HepG2 (cell line): ENCODE measurements around the gene SH2D3C.

ENCODE experiments used
- ARHGAP35 ChIP-seq: sonication (generic); formaldehyde crosslinking; IDR thresholded peaks from 2 replicates; pipeline ENCODE4 v1.9.0; 2022; ENCODE audit warnings: mild to moderate bottlenecking, inconsistent platforms, moderate library complexity, missing genetic modification reagents, borderline replicate concordance
- EP300 ChIP-seq, 3 experiments: sonication (generic) in 1 of 3; formaldehyde crosslinking in 1 of 3; IDR thresholded peaks; 2 replicates each; pipeline versions ENCODE4 v1.5.1 to v1.6.1; 2011 to 2020; ENCODE audit warnings: low read depth in 2 of 3, low read length in 2 of 3, borderline replicate concordance in 1 of 3, improper control_type of control experiment in 1 of 3, mild to moderate bottlenecking in 1 of 3, missing genetic modification reagents in 1 of 3, moderate library complexity in 1 of 3
- FOXP1 ChIP-seq, 2 experiments: fragments of 450-650 bp in 1 of 2; IDR thresholded peaks; 2 replicates each; pipeline ENCODE4 v1.6.1; 2017 to 2018; ENCODE audit warnings: antibody characterized with exemption in 1 of 2
- HDAC2 ChIP-seq: sonication (generic); formaldehyde crosslinking; IDR thresholded peaks from 2 replicates; pipeline ENCODE4 v1.4.0; 2020; ENCODE audit warnings: missing genetic modification reagents
- HOXA9 ChIP-seq: sonication (generic); formaldehyde crosslinking; IDR thresholded peaks from 2 replicates; pipeline ENCODE4 v1.8.1; 2022; ENCODE audit warnings: missing genetic modification reagents, mild to moderate bottlenecking, moderate library complexity, borderline replicate concordance
- POLR2AphosphoS5 ChIP-seq: IDR thresholded peaks from 2 replicates; pipeline ENCODE4 v1.6.1; 2012; ENCODE audit warnings: low read depth, low read length
- ZBTB20 ChIP-seq: sonication (generic); formaldehyde crosslinking; IDR thresholded peaks from 2 replicates; pipeline ENCODE4 v1.8.1; 2023; ENCODE audit warnings: missing genetic modification reagents, low read depth, mild to moderate bottlenecking, borderline replicate concordance
- ZNF138 ChIP-seq: sonication (generic); formaldehyde crosslinking; IDR thresholded peaks from 2 replicates; pipeline ENCODE4 v1.5.0; 2020; ENCODE audit warnings: mild to moderate bottlenecking, low read depth, missing genetic modification reagents
- TF ChIP-seq, protein P1 (sequence below): sonication (generic); formaldehyde crosslinking; conservative IDR thresholded peaks from 2 replicates; pipeline ENCODE4 v1.8.0; 2022; ENCODE audit warnings: missing genetic modification reagents
- TF ChIP-seq, protein P2 (sequence below): sonication (generic); formaldehyde crosslinking; IDR thresholded peaks from 2 replicates; pipeline ENCODE4 v1.4.0; 2020; ENCODE audit warnings: missing genetic modification reagents
- TF ChIP-seq, protein P3 (sequence below): sonication (generic); formaldehyde crosslinking; IDR thresholded peaks from 2 replicates; pipeline ENCODE4 v1.4.0; 2020; ENCODE audit warnings: missing genetic modification reagents
- TF ChIP-seq, protein P4 (sequence below): sonication (generic); formaldehyde crosslinking; IDR thresholded peaks from 2 replicates; pipeline ENCODE4 v1.5.0; 2020; ENCODE audit warnings: mild to moderate bottlenecking, missing genetic modification reagents, moderate library complexity

DNA sequence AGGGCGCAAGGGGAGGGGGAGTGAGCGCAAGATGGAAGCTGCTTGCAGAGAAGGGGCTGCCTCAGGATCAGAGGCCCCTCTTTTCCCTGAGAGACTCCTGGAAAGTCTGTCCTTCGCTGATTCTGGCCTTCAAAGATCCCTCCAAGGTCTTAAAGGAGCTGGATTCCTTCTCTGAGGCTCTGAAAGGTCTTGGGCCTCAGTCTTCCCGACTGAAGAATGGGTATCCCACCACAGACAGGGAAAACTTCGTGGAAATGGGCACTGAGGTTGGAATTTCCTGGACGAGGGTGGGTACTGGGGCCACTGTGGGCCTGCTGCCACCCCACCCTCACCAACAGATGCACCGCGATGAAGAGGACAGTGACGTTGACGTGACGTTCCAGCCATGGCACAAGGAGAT lies 66.1 kb downstream of the SH2D3C start:
- no peak for TF ChIP-seq FOXP1 (IDR thresholded peaks at IDR 0.05)
- no peak for TF ChIP-seq FOXP1 (CRISPR knock-in tag; IDR thresholded peaks at IDR 0.05)
- TF ChIP-seq, protein P1, sequence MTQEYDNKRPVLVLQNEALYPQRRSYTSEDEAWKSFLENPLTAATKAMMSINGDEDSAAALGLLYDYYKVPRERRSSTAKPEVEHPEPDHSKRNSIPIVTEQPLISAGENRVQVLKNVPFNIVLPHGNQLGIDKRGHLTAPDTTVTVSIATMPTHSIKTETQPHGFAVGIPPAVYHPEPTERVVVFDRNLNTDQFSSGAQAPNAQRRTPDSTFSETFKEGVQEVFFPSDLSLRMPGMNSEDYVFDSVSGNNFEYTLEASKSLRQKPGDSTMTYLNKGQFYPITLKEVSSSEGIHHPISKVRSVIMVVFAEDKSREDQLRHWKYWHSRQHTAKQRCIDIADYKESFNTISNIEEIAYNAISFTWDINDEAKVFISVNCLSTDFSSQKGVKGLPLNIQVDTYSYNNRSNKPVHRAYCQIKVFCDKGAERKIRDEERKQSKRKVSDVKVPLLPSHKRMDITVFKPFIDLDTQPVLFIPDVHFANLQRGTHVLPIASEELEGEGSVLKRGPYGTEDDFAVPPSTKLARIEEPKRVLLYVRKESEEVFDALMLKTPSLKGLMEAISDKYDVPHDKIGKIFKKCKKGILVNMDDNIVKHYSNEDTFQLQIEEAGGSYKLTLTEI (CRISPR knock-in tag), result no peak
- TF ChIP-seq, protein P2, sequence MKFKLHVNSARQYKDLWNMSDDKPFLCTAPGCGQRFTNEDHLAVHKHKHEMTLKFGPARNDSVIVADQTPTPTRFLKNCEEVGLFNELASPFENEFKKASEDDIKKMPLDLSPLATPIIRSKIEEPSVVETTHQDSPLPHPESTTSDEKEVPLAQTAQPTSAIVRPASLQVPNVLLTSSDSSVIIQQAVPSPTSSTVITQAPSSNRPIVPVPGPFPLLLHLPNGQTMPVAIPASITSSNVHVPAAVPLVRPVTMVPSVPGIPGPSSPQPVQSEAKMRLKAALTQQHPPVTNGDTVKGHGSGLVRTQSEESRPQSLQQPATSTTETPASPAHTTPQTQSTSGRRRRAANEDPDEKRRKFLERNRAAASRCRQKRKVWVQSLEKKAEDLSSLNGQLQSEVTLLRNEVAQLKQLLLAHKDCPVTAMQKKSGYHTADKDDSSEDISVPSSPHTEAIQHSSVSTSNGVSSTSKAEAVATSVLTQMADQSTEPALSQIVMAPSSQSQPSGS (CRISPR knock-in tag), result no peak
- TF ChIP-seq EP300 (IDR thresholded peaks at IDR 0.05; ENCODE audit: low read depth in 2 of 2, low read length in 2 of 2), result no peak
- no peak for TF ChIP-seq EP300 (CRISPR knock-in tag; IDR thresholded peaks at IDR 0.05; ENCODE audit: borderline replicate concordance)
- TF ChIP-seq, protein P3, sequence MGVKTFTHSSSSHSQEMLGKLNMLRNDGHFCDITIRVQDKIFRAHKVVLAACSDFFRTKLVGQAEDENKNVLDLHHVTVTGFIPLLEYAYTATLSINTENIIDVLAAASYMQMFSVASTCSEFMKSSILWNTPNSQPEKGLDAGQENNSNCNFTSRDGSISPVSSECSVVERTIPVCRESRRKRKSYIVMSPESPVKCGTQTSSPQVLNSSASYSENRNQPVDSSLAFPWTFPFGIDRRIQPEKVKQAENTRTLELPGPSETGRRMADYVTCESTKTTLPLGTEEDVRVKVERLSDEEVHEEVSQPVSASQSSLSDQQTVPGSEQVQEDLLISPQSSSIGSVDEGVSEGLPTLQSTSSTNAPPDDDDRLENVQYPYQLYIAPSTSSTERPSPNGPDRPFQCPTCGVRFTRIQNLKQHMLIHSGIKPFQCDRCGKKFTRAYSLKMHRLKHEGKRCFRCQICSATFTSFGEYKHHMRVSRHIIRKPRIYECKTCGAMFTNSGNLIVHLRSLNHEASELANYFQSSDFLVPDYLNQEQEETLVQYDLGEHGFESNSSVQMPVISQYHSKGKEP (CRISPR knock-in tag), result no peak
- no peak for TF ChIP-seq HDAC2 (CRISPR knock-in tag)
- TF ChIP-seq ARHGAP35 (CRISPR knock-in tag), result no peak
- no peak for TF ChIP-seq HOXA9 (CRISPR knock-in tag)
- no peak for TF ChIP-seq ZBTB20 (CRISPR knock-in tag)
- no peak for TF ChIP-seq POLR2AphosphoS5
- TF ChIP-seq ZNF138 (CRISPR knock-in tag), result no peak
- TF ChIP-seq, protein P4, sequence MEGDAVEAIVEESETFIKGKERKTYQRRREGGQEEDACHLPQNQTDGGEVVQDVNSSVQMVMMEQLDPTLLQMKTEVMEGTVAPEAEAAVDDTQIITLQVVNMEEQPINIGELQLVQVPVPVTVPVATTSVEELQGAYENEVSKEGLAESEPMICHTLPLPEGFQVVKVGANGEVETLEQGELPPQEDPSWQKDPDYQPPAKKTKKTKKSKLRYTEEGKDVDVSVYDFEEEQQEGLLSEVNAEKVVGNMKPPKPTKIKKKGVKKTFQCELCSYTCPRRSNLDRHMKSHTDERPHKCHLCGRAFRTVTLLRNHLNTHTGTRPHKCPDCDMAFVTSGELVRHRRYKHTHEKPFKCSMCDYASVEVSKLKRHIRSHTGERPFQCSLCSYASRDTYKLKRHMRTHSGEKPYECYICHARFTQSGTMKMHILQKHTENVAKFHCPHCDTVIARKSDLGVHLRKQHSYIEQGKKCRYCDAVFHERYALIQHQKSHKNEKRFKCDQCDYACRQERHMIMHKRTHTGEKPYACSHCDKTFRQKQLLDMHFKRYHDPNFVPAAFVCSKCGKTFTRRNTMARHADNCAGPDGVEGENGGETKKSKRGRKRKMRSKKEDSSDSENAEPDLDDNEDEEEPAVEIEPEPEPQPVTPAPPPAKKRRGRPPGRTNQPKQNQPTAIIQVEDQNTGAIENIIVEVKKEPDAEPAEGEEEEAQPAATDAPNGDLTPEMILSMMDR (CRISPR knock-in tag), result no peak
